Nephron progenitor cell (in vitro differentiated cells): ENCODE results near the gene TIGD2.

ENCODE experiments used
- DNase-seq: peaks from one replicate; pipeline ENCODE4 v3.0.0; 2021
- H3K27ac Mint-ChIP-seq: 2 replicates; pipeline ENCODE4 v1.8.0; 2021; ENCODE audit warnings: mild to moderate bottlenecking, moderate library complexity, mixed read lengths
- H3K27me3 Mint-ChIP-seq: 2 replicates; pipeline ENCODE4 v1.8.0; 2021; ENCODE audit warnings: mild to moderate bottlenecking, low read depth, mixed read lengths; ENCODE audit not compliant: poor library complexity
- H3K36me3 Mint-ChIP-seq: 2 replicates; pipeline ENCODE4 v1.8.0; 2021; ENCODE audit warnings: low read depth, mixed read lengths
- H3K4me1 Mint-ChIP-seq: 2 replicates; pipeline ENCODE4 v1.8.0; 2021; ENCODE audit warnings: mixed read lengths
- H3K4me3 Mint-ChIP-seq: 2 replicates; pipeline ENCODE4 v1.8.0; 2021; ENCODE audit warnings: mild to moderate bottlenecking, moderate library complexity, mixed read lengths
- H3K9me3 Mint-ChIP-seq: 2 replicates; pipeline ENCODE4 v1.8.0; 2021; ENCODE audit warnings: mild to moderate bottlenecking, moderate library complexity, mixed read lengths
- CTCF ChIP-seq: fragments of 200-600 bp; sonication (generic); IDR thresholded peaks from 2 replicates; pipeline ENCODE4 v1.5.0; 2021; ENCODE audit warnings: antibody characterized with exemption

The TIGD2 gene

DNA sequence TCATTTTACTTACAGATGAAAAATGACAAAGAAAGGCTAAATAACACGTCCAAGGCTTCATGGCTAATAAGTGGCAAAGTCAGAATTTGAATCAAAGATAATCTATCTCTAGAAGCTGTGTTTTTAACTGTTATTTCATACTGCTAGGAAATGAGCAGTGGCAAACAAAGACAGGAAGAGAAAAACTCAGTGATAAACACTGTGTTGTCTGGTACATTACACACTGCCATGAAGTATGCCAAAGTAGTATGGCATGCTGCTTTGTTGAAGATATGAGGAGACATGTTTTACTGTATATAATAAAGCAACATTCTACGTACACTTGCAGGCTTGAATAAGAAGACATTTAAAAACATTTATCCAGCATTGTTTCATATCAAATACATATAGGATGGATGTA, 49.5 kb downstream of the TIGD2 start:
- Mint-ChIP-seq H3K9me3 (no peaks in the 10 kb centered on the region), H3K27me3 (peaks cover 21% of the 10 kb centered on the region), H3K27ac (no peak overlapping the region), H3K36me3 (no peaks in the 10 kb centered on the region), H3K4me1 (peaks cover 7% of the 10 kb centered on the region), H3K4me3 (no peak overlapping the region)
- no peak for DNase-seq
- no peak for TF ChIP-seq CTCF

DNA sequence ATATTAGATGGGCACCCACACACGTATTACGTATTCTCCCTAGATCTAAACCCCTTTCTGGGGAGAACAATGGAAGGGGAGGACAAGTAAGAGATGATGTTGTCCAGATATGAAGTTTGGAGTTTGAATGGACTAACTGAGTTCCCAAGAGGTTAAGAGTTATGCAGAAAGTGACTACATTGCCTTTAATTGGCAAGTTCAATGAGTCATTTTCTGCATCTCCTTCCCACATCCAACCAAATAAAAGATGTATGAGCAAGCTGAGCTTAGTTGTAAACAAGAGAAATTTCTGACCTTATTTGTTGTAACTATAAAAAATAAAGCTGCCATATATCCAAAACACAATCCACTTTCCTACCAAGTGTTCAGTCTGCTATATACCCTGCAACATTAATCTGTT, 50.5 kb downstream of the TIGD2 start:
- TF ChIP-seq CTCF = no peak
- no peak overlapping the region for H3K4me3 Mint-ChIP-seq
- DNase-seq = no peak
- H3K9me3 Mint-ChIP-seq = no peaks in the 10 kb centered on the region
- peaks cover 22% of the 10 kb centered on the region for H3K27me3 Mint-ChIP-seq
- no peaks in the 10 kb centered on the region for H3K4me1 Mint-ChIP-seq
- H3K36me3 Mint-ChIP-seq = no peaks in the 10 kb centered on the region
- H3K27ac Mint-ChIP-seq = no peak overlapping the region

- DNase-seq = no peak
- no peak overlapping the region for H3K27ac Mint-ChIP-seq
- H3K4me3 Mint-ChIP-seq = no peak overlapping the region
- no peaks in the 10 kb centered on the region for H3K36me3 Mint-ChIP-seq
- H3K27me3 Mint-ChIP-seq = peaks cover 22% of the 10 kb centered on the region
- no peaks in the 10 kb centered on the region for H3K4me1 Mint-ChIP-seq
- no peak for TF ChIP-seq CTCF
- H3K9me3 Mint-ChIP-seq = no peaks in the 10 kb centered on the region
These were observed 51.2 kb downstream of the TIGD2 start for GRCh38 chr4:89162496-89162895.

GRCh38 chr4:89162987-89163386, 51.7 kb downstream of the TIGD2 start:
- TF ChIP-seq CTCF = no peak
- Mint-ChIP-seq H3K4me3 (no peak overlapping the region), H3K27ac (no peak overlapping the region), H3K27me3 (peaks cover 19% of the 10 kb centered on the region), H3K9me3 (no peaks in the 10 kb centered on the region), H3K36me3 (no peaks in the 10 kb centered on the region), H3K4me1 (no peaks in the 10 kb centered on the region)
- no peak for DNase-seq

GRCh38 chr4:89164400-89164799, 53.1 kb downstream of the TIGD2 start:
- no peak overlapping the region for H3K27ac Mint-ChIP-seq
- H3K9me3 Mint-ChIP-seq = no peaks in the 10 kb centered on the region
- no peaks in the 10 kb centered on the region for H3K36me3 Mint-ChIP-seq
- DNase-seq = no peak
- peaks cover 18% of the 10 kb centered on the region for H3K27me3 Mint-ChIP-seq
- H3K4me3 Mint-ChIP-seq = no peak overlapping the region
- H3K4me1 Mint-ChIP-seq = no peaks in the 10 kb centered on the region
- no peak for TF ChIP-seq CTCF
